ENCODE results near the gene C3orf52.
"Not testable (repeated sequence)": the region's sequence is repeated elsewhere in the genome, so short reads cannot be mapped to it uniquely, and the experiment has no call there.

Gene C3orf52

GRCh38 chr3:112047264-112047663, 38.9 kb upstream of the C3orf52 start:
- no peak for TF ChIP-seq CTCF (conservative IDR thresholded peaks at IDR 0.05; ENCODE audit: low read depth, low read length)
- no peak overlapping the region for H3K4me3 ChIP-seq (ENCODE audit: low read length)
- no peak for DNase-seq (ENCODE audit: low read depth)

GRCh38 chr3:112048911-112049310, 37.3 kb upstream of the C3orf52 start:
- H3K4me3 ChIP-seq (ENCODE audit: low read length), result no peak overlapping the region
- no peak for DNase-seq (ENCODE audit: low read depth)
- TF ChIP-seq CTCF (conservative IDR thresholded peaks at IDR 0.05; ENCODE audit: low read depth, low read length), result no peak

GRCh38 chr3:112053229-112053628, 33.0 kb upstream of the C3orf52 start:
- DNase-seq (ENCODE audit: low read depth), result no peak
- no peak overlapping the region for H3K4me3 ChIP-seq (ENCODE audit: low read length)
- no peak for TF ChIP-seq CTCF (conservative IDR thresholded peaks at IDR 0.05; ENCODE audit: low read depth, low read length)

- H3K4me3 ChIP-seq (ENCODE audit: low read length), result no peak overlapping the region
- no peak for TF ChIP-seq CTCF (conservative IDR thresholded peaks at IDR 0.05; ENCODE audit: low read depth, low read length)
- no peak for DNase-seq (ENCODE audit: low read depth)
Observed at GRCh38 chr3:112056451-112056929, 29.7 kb upstream of the C3orf52 start.

- TF ChIP-seq CTCF (conservative IDR thresholded peaks at IDR 0.05; ENCODE audit: low read depth, low read length), result no peak
- no peak overlapping the region for H3K4me3 ChIP-seq (ENCODE audit: low read length)
- DNase-seq (ENCODE audit: low read depth), result no peak
Observed at GRCh38 chr3:112059497-112059896, 26.7 kb upstream of the C3orf52 start.

- no peak overlapping the region for H3K4me3 ChIP-seq (ENCODE audit: low read length)
- TF ChIP-seq CTCF (conservative IDR thresholded peaks at IDR 0.05; ENCODE audit: low read depth, low read length), result no peak
- DNase-seq (ENCODE audit: low read depth), result peak; percentile 57
Observed at GRCh38 chr3:112061152-112061551, 25.0 kb upstream of the C3orf52 start.

- not testable (repeated sequence) for H3K4me3 ChIP-seq (ENCODE audit: low read length); DNase-seq (ENCODE audit: low read depth)
Observed at GRCh38 chr3:112072387-112073060, 13.7 kb upstream of the C3orf52 start.
